RWPE1 (cell line): Measurements from ENCODE around the gene FAM216A.
"Not testable (repeated sequence)": the region's sequence is repeated elsewhere in the genome, so short reads cannot be mapped to it uniquely, and the experiment has no call there.

ENCODE experiments used
- CTCF ChIA-PET: fragments of 350-600 bp; sonication (Branson Sonifier 250); formaldehyde crosslinking; extraction: SDS; loops from one replicate; lab custom pipeline; 2021; lab: Yijun Ruan, JAX
- POLR2A ChIA-PET: fragments of 400-600 bp; formaldehyde crosslinking; extraction: SDS; loops from one replicate; lab custom pipeline; 2020; ENCODE audit warnings: antibody characterized with exemption; ENCODE audit not compliant: low non-redundant PET; lab: Yijun Ruan, JAX
- DNase-seq: peaks from one replicate; pipeline ENCODE4 v3.0.0; 2012; ENCODE audit warnings: low spot score
- H3K27ac ChIP-seq: fragments of 450-650 bp; 2 replicates; pipeline ENCODE4 v1.5.1; 2017
- CTCF ChIP-seq: fragments of 450-650 bp; conservative IDR thresholded peaks from 2 replicates; pipeline ENCODE4 v1.5.1; 2017; ENCODE audit warnings: low read depth, mild to moderate bottlenecking

The FAM216A gene

DNA sequence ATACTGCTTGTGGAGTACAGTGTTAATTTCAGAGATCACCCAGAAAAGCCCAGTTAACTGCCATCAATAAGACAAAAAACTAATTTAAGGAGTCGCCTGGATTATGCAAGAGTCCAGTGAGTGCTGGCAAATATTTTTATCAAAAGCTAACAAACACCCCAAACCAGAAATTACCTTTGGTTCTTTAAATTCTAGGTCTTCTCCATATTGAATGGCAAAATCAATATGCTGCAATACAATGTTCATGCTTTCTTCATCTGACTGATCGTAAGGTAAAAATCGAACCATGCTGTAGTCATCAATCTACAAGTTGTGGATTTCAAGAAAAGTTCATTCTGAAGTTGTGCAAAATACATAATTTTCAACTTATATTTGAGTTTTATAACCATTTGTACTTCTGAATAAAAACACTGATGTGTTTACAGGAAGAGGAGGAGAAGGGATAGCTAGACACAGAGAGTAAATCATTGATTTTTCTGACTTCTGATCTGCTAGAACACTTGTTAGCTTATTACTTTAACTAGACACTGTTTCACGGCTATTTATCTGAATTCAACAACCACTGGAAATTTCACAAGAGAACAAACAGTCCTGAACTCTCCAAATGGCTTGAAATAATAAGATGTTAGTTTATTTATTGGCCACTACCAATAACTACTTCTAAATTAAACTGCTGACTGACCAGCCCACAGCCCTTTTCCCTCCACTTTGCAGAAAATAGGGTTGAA, 14.9 kb upstream of the FAM216A start:
- no peak for TF ChIP-seq CTCF
- H3K27ac ChIP-seq = no peak overlapping the region
- ChIA-PET POLR2A (no interaction called here), CTCF (no interaction called here)
- no peak for DNase-seq

DNA sequence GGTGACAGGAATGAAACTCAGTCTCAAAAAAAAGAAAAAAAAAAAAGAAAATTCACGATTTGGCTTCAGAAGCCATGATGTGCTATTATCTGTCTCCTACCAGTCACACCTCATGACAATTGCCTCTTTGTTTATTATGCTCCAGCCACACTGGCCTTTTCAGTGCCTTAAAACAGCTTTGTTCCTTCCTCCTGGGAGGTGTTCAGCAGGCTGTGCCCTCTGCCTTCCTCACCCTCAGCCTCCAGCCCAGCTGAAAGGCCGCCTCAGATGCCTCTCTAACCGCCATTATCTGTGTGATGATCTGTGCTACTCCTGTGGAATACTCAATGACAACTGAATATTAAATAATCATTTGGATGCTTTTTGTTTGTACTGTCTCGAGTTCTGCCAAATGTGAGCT, 9.9 kb upstream of the FAM216A start:
- ChIA-PET CTCF (interaction anchor here (0.6 to 1.9 kb wide), 4 partner anchors 9 to 417 kb away, joined by 3 to 12 read pairs (median 4); partner anchors contain the start of genes ARPC3, FAM216A and GPN3), POLR2A (interaction anchor here (0.6 to 0.8 kb wide), 2 partner anchors 9 to 12 kb away, joined by 3 to 7 read pairs; partner anchors contain the start of genes FAM216A and GPN3)
- no peak for TF ChIP-seq CTCF

GRCh38 chr12:110461189-110461588, 7.5 kb upstream of the FAM216A start:
- POLR2A ChIA-PET, H3K27ac ChIP-seq, CTCF ChIA-PET, DNase-seq: not testable (repeated sequence)

More for the DNA sequence above, 9.9 kb upstream of the FAM216A start:
- no peak overlapping the region for H3K27ac ChIP-seq
- no peak for DNase-seq

DNA sequence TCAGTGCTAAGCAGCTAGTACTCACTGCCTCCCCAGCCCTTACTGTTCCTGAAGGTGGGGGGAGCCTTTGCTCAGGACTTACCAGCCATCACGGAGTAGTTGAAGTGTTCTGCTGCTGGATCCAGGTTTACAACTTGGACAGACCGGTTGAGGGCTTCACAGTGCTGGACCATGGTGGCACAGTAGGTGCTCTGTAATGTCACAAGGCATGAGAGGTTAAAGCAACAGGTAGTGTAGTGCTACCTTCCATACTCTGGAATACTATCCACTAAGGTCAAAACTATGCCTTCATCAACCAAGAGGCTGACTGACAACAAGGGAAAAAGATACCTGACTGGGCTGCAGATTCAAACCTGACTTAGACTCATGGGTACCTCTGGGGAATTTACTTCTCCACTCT, 3.6 kb upstream of the FAM216A start:
- ChIA-PET CTCF (interaction anchor here (0.7 kb wide), 2 partner anchors 141 to 348 kb away, joined by 3 read pairs; no protein-coding TSS in a partner anchor), POLR2A (no interaction called here)
- no peak for TF ChIP-seq CTCF
- no peak for DNase-seq
- H3K27ac ChIP-seq = no peak overlapping the region

- DNase-seq, H3K27ac ChIP-seq, POLR2A ChIA-PET: not testable (repeated sequence)
- CTCF ChIA-PET = interaction anchor here (0.7 kb wide), 1 partner anchor 349 kb away, joined by 3 read pairs; no protein-coding TSS in a partner anchor
These were observed 2.9 kb upstream of the FAM216A start for GRCh38 chr12:110465765-110466164.

- TF ChIP-seq CTCF = no peak
- peak overlapping the region; percentile 27; the same call in 1 of the 2 replicates for H3K27ac ChIP-seq
- POLR2A ChIA-PET = no interaction called here
- CTCF ChIA-PET = interaction anchor here (0.6 kb wide), 3 partner anchors 128 to 1043 kb away, joined by 3 to 4 read pairs (median 4); no protein-coding TSS in a partner anchor
- DNase-seq = no peak
These were observed 1.9 kb upstream of the FAM216A start for GRCh38 chr12:110466791-110467190.

DNA sequence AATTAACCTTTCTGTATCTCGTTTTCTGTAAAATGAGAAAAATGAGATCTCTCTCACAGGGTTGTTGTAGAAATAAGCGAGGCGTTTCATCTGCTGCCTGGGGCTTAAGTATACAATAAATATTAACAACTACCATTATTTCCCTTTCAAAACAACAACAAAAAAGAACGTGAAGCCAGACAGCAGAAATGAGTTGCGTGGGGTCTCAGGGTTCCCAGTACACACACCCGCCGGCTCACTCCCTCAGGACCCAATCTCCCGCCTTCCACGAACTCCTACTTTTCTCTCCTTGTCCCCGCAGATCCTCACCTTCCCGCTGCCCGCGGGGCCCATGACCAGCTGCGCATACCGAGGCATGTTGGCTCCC, 815 bp upstream of the FAM216A start:
- no peak for DNase-seq
- no peak for TF ChIP-seq CTCF
- peak overlapping the region; percentile 97 for H3K27ac ChIP-seq
- POLR2A ChIA-PET = interaction anchor here (1.2 to 1.3 kb wide), 2 partner anchors 9 to 34 kb away, joined by 3 to 6 read pairs; partner anchors contain the start of genes RAD9B and VPS29
- CTCF ChIA-PET = interaction anchor here (0.6 to 2.6 kb wide), 7 partner anchors 9 to 143 kb away, joined by 3 to 19 read pairs (median 4); partner anchors contain the start of gene ARPC3
